ENCODE results near the gene CPZ. TPM values are rescaled to one million over a fixed set of nuclear protein-coding genes. Genes with fewer than 3 reads are reported as not detected.
A peak's percentile ranks its signal among the peaks of the same experiment; 100 is the strongest.

CPZ gene
- polyA plus RNA-seq, 3 donors, result not detected

DNA sequence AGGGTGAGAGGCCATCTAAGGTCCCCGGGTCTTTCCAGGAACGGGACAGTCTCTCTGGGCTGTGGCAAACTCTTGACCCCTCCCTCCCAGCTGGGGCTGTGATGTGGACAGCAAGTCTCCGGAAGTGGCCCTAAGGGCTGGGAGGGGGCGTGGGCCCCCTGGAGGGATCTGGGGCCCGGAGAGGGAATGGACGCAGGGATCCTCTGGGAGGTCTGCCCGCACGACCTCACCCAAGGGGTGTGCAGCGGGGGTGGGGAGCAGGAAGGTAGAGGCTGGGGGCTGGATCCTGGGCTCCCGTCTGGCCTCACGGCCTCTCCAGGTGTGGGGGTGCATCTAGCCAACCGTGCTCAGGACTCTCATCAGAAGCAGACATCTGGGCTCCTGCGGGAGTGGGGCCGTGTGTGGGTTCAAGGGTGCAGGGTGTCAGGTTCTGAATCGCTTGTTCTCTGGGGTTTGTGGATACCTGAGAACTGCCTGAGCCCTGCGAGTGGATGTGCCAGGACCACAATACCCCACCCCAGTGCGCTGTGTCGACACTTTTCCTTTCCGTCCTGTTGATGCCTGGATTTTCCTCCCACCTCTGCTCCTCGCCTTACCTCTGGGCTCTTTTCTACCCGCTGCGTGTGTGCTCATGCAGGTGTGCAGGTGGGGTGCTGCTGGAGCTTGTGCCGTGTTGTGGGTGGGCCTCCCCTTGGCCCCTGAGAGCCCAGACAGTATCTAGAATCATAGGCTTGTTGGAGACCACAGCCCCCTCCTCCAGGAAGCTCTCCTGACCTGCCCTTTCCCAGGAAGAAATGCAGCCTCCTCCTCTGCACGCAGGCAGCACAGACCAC is 915 bp downstream of the CPZ start:
- TF ChIP-seq, protein P1, sequence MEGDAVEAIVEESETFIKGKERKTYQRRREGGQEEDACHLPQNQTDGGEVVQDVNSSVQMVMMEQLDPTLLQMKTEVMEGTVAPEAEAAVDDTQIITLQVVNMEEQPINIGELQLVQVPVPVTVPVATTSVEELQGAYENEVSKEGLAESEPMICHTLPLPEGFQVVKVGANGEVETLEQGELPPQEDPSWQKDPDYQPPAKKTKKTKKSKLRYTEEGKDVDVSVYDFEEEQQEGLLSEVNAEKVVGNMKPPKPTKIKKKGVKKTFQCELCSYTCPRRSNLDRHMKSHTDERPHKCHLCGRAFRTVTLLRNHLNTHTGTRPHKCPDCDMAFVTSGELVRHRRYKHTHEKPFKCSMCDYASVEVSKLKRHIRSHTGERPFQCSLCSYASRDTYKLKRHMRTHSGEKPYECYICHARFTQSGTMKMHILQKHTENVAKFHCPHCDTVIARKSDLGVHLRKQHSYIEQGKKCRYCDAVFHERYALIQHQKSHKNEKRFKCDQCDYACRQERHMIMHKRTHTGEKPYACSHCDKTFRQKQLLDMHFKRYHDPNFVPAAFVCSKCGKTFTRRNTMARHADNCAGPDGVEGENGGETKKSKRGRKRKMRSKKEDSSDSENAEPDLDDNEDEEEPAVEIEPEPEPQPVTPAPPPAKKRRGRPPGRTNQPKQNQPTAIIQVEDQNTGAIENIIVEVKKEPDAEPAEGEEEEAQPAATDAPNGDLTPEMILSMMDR (IDR thresholded peaks at IDR 0.05), result no peak
- Mint-ChIP-seq H3K4me3 (peak overlapping the region in 1 of 2 donors; percentile 72), H3K9me3 (peaks cover 0 to 5% (median 0%) of the 10 kb centered on the region in 7 donors), H3K27me3 (ENCODE audit: low read depth in 3 of 3) (peaks cover 28 to 46% (median 38%) of the 10 kb centered on the region in 3 donors), H3K27ac (no peak overlapping the region), H3K36me3 (no peaks in the 10 kb centered on the region), H3K4me1 (no peaks in the 10 kb centered on the region)
- H3K79me2 ChIP-seq (ENCODE audit: insufficient read depth, low read length), result no peaks in the 10 kb centered on the region
- intact Hi-C loops (cut with micrococcal nuclease), result no loop called here
- peaks cover 2 to 29% of the 10 kb centered on the region in 2 donors for H3K27me3 ChIP-seq (ENCODE audit: control insufficient read depth in 2 of 2, insufficient read depth in 2 of 2, low read length in 2 of 2)
- no peak overlapping the region for H3K27ac ChIP-seq (ENCODE audit: low read depth in 1 of 2, low read length in 2 of 2)
- DNase-seq, result no peak
- 16% methylated on average over 12 of the region's 24 CpGs for WGBS (ENCODE audit: insufficient coverage)
- H3K4me1 ChIP-seq (ENCODE audit: control insufficient read depth in 1 of 2, insufficient read depth in 2 of 2, low read length in 2 of 2), result no peaks in the 10 kb centered on the region
- H3K36me3 ChIP-seq (replicated peaks in 1 of 2; ENCODE audit: control insufficient read depth in 1 of 2, insufficient read depth in 2 of 2, low read length in 2 of 2), result no peaks in the 10 kb centered on the region
- no peaks in the 10 kb centered on the region for H4K20me1 ChIP-seq (ENCODE audit: insufficient read depth, low read length)
- no peak overlapping the region for H3K4me3 ChIP-seq (replicated peaks in 1 of 3; ENCODE audit: low read depth in 2 of 3, low read length in 3 of 3)
- no peaks in the 10 kb centered on the region for H3K9me3 ChIP-seq (replicated peaks in 1 of 2; ENCODE audit: control insufficient read depth in 1 of 2, insufficient read depth in 1 of 2, low read length in 2 of 2)
- no peak overlapping the region for H3K4me2 ChIP-seq (replicated peaks; ENCODE audit: extremely low read depth, low read length, poor library complexity, severe bottlenecking)
- no peak overlapping the region for H3K9ac ChIP-seq (ENCODE audit: insufficient read depth, low read length, poor library complexity, severe bottlenecking)
- H2AFZ ChIP-seq (ENCODE audit: insufficient read depth, low read depth, low read length, poor library complexity, severe bottlenecking), result no peak overlapping the region

- Mint-ChIP-seq H3K36me3 (no peaks in the 10 kb centered on the region), H3K9me3 (peaks cover 0 to 5% (median 0%) of the 10 kb centered on the region in 7 donors), H3K27ac (no peak overlapping the region), H3K4me3 (peak overlapping the region in 1 of 2 donors; percentile 72), H3K4me1 (no peaks in the 10 kb centered on the region), H3K27me3 (ENCODE audit: low read depth in 3 of 3) (peaks cover 28 to 45% (median 36%) of the 10 kb centered on the region in 3 donors)
- H4K20me1 ChIP-seq (ENCODE audit: insufficient read depth, low read length), result no peaks in the 10 kb centered on the region
- no peak overlapping the region for H3K9ac ChIP-seq (ENCODE audit: insufficient read depth, low read length, poor library complexity, severe bottlenecking)
- H3K4me2 ChIP-seq (replicated peaks; ENCODE audit: extremely low read depth, low read length, poor library complexity, severe bottlenecking), result no peak overlapping the region
- H3K36me3 ChIP-seq (replicated peaks in 1 of 2; ENCODE audit: control insufficient read depth in 1 of 2, insufficient read depth in 2 of 2, low read length in 2 of 2), result no peaks in the 10 kb centered on the region
- WGBS (ENCODE audit: insufficient coverage), result 70% methylated on average over 11 of the region's 24 CpGs
- no peaks in the 10 kb centered on the region for H3K4me1 ChIP-seq (ENCODE audit: control insufficient read depth in 1 of 2, insufficient read depth in 2 of 2, low read length in 2 of 2)
- intact Hi-C loops (cut with micrococcal nuclease), result no loop called here
- H3K9me3 ChIP-seq (replicated peaks in 1 of 2; ENCODE audit: control insufficient read depth in 1 of 2, insufficient read depth in 1 of 2, low read length in 2 of 2), result no peaks in the 10 kb centered on the region
- H2AFZ ChIP-seq (ENCODE audit: insufficient read depth, low read depth, low read length, poor library complexity, severe bottlenecking), result no peak overlapping the region
- TF ChIP-seq, protein P1 (IDR thresholded peaks at IDR 0.05), result peak; percentile 41
- H3K4me3 ChIP-seq (replicated peaks in 1 of 3; ENCODE audit: low read depth in 2 of 3, low read length in 3 of 3), result no peak overlapping the region
- peaks cover 2 to 29% of the 10 kb centered on the region in 2 donors for H3K27me3 ChIP-seq (ENCODE audit: control insufficient read depth in 2 of 2, insufficient read depth in 2 of 2, low read length in 2 of 2)
- no peak overlapping the region for H3K27ac ChIP-seq (ENCODE audit: low read depth in 1 of 2, low read length in 2 of 2)
- H3K79me2 ChIP-seq (ENCODE audit: insufficient read depth, low read length), result no peaks in the 10 kb centered on the region
- DNase-seq, result no peak
Observed at GRCh38 chr4:8594097-8595038, 1.8 kb downstream of the CPZ start.
